Stimulated activated CD8-positive, alpha-beta memory T cell treated with anti-CD3 and anti-CD28 coated beads, Interleukin-15, amount 100 ng/mL, for 24 hours (primary cell): Measurements from ENCODE around the gene PTPRD.

Source experiments
- DNase-seq: peaks from one replicate; pipeline ENCODE4 v3.0.0-alpha.2; 2020; ENCODE audit warnings: low read depth

The PTPRD gene

DNA sequence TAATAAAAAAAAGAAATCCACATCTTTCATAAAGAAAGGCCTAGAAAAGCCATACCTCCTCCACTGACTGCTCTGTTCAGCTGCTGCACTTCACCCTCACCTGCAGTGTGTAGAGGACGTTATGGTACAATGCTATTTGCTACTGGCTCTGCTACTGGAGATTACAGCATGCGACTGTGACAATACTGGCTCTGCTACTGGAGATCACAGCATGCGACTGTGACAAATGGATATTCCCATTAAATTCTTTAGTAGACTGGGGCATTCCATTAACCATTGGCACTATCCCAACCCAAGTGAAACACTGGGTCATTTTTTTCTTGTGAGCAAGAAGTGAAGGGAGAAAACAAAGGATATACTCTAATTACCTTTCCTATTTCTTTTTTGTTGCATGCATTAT is 1749.7 kb downstream of the PTPRD start:
- DNase-seq, result no peak

DNA sequence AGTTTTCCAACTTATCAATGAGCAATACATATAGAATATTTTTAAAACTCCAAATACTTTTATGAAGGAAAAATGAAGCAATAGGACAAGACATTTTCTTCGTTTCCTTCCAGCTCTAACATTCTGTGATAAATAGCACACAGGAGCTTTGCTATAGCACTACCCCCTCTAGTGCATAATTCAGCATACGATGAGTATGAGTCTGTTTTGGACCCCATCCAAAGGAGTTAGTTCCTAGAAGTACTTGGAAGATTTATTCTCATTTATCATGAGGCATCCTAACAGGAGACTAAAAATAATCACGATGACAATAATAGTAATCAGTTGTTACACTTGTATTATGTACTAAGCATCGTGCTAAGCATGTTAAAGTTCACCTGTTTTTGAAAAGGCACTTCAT is 1751.9 kb downstream of the PTPRD start:
- no peak for DNase-seq

DNA sequence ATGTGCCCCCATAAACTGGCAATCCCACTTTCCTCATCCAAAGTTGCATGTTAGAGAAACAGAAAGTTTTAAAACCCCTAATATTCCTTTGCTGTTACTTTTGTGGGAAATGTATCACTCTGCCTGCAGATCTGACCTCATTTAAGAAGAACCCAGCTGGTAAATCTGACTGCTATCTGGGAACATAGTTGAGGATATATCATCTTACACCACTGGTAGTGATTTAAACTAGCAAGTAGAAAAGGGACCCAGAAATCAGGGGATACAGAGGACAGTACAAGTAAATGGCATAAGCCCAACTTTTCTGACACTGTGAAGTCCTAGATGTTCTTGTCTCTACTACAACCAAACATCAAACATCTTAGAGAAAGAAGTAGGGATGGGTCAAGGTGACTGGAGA is 1752.7 kb downstream of the PTPRD start:
- no peak for DNase-seq

DNA sequence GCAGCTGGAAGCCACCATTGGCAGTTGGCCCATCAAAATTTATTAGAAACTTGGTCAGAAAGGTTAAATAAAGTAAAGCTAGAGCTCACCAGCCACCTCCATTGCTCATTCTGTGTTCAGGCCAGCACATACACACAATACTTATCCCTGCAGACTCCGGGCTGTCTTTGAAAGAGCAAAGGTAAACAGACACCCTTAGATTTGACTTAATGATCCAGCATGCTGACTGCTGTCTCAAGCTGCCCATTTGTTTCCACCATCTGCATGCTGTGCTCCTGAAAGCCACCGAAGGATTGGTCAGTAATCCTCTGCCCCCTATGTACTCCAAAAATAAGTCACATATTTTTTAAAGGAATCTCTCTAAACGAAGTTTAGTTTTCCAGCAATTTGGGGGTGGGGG is 1753.4 kb downstream of the PTPRD start:
- no peak for DNase-seq

DNA sequence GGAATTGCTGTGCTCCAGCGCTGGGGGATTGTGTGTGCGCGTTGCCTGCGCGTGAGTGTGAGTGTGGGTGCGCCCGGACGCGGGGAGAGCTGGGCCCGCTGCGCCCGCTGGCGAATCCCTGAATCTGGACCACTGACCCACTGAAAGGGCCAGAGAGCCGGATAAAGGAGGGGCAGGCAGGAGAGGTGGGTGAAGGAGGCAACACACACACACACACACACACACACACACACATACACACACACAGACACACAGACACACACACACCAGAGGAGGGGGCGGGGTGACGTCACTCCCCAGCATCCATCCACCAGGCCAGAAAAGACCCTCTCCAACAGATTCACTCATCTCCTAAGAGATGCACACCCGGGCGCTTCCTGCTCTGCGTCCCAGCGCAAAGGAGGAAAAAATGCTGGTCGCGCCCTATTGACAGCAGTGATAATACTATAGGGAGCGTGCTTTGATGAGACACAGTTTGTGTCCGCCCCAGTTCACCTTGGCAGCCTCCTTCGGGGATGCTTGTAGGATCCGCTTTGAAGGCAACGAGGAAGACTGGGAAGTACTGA is 1754.1 kb downstream of the PTPRD start:
- no peak for DNase-seq

DNA sequence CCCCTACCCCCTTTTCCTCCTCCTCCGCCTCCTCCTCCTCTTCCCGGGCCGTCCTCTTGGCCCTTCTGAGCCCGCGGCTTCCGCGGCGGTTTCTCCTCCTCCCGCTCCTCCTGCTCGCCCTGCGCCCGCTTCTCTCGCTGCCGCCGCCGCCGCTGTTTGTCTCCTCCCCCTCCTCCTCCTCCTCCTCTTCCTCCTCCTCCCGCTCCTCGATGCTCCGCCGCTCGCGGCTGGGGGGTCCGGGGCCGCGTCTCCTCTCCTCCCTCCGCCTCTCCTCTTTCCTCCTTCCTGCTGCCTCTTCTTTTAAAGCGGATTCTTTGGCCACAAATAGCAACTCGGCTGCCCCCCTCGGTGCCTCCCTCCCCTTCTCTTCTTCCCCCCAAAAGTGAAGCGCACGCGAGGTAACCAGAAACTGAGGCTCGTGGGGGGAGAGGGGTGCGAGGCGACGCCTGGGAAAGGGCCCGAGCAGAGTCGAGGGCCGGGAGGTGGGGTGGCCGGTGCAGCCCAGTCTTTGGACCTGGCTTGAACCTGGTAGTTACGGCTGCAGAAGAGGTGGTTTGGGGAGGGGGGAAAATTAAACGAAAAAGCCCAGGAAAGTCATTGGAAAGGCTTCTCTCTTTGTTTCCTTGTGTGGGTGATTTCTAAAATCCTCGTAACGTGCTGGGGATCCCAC is 1754.7 kb downstream of the PTPRD start:
- no peak for DNase-seq

DNA sequence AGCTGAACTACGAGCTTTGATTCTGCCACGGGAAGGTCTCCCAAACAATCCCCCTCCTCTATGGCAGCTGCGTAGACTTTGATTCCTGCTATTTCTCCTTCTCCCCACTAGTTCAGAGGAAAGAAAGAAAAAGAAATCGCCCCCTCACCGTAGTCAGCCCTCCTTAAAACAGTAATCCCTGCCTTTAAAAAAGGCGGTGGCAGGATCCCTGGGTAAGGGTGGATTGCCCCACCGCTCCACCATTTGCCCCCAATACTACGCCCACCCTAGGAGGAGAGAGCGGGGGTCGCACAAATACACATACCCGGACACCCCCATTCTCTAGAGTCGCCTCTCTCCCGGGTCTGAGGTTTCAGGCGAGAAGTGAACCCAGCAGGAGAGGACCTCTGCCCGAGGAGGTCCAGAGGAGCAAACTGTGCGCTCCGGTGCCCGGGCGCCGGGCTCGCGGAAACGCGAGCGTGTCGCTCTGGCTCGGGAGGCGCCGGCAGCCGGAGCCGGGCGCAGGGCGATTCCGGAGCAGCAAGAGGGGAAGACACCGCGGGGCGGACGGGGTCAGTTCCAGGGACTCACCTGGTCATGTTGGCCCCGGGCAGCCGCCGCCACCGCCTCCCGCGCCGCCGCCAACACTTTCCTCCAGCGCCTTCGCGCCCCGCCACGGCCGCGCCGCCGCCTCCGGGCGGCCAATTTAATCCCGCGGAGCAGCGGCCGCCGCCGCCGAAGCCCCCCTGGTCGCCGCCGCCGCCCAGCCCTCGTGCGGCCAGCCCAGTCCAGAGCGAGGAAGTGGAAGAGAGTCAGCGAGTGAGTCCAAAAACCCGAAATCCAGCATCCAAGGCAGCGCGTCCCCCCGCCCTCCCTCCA is 1755.5 kb downstream of the PTPRD start:
- DNase-seq, result no peak

DNA sequence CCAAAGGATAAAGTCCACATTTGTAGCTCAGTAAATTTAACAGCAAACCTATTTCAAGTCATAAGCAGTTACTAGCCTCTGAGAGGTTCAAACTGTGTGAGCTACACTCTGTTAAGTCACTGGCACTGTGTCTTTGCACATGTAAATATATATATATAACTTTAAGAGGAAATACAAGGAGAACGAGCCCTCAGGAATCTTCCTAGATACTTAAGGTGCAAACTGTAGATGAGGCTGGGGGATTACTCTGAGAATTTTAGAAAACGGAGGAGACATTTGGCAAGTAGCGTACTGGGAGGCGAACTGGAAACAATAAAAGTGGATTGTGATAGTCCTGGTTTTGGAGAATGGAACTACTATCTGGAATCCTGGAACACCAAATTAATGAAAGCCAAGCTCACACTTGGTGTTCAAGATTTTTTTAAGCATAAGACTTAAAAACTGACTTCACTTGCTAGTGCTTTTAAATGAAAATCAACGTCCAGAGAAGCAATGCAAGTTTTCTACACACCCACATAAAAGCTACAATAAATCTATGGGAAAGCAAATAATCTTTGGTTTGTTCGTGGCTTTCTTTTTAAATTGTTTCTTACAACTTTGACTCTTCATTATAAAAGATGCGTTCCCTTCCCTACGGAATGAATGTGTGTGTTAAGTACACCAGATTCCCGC is 1756.3 kb downstream of the PTPRD start:
- DNase-seq, result no peak

DNA sequence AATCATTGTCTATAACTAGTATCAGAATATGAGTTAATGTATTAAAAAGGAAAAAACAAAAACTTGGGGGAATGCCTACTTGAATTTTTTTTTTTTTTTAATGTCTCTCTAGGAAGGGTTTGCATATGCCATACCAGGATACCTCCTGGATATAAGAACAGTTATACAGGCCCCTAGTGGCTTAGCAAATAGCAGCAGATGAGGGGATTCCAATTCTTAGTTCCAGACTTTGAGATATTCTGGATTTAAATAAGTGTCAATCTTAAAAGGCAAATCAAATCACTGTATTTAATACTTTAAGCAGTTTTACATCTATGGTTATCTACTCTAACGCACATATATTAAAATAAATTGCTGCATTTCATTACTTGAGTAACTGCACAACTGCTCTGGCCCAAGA is 1757.8 kb downstream of the PTPRD start:
- DNase-seq, result no peak

DNA sequence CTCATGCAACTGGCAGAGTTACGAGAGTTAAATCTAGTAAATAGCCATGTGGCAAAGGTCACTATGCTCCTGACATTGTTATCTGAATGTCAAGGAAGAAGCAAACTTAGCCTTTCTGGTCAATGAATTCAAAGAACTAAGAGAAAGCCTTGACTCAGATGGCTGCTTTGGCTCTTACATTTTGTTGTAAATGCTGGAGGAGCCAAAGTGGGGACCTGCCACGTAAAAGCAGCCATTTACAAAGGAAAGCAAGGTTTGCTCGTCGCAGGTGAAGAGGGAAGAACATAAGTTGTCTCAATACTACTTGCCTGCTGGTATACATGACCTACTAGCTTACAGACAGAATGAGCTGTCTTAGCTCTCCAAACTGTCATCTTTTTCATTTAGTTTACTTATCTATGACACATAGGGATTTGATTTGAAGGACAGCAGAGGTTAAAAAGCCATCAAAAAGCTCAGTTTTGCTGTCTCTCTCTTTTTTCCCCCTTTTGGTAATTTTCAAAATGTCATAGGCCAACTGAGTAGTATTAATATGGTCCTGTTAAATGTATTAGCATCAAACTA is 1760.4 kb downstream of the PTPRD start:
- no peak for DNase-seq

DNA sequence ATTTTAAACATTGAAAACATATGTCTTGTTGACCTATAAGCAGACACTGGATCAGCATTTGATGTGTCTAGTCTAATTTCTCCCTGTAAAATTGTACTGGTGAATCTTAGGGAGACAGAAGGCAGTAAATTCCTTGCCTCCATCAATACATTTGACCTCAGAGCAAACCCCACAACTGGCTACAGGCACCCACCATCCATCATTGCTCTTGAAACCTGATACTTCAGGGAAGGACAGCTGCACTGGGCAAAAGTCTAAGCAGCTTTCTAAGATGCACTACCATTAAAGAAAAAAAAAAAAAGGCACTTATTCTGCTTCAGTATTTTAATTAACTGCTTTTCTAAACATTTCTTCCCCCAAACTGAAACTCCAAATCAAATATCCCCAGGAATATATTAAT is 1761.9 kb downstream of the PTPRD start:
- no peak for DNase-seq

DNA sequence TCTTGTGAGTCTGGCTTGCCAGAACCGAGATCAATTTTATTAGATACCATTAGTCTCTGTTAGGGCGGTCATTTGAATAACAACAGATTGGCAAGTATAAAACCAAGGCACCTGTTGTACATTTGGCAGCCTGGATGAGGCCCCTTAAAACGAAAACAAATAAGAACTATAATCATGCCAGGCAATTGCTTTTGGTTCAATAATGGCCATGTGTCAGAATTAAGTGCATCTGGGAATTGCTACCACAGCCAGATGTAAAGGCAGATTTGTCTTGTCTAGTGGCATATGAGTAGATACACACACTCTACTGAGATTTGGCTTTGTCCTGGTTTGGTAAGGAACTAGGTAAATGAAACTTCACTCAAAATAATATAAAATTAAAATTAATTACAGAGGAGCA is 1767.0 kb downstream of the PTPRD start:
- no peak for DNase-seq

DNA sequence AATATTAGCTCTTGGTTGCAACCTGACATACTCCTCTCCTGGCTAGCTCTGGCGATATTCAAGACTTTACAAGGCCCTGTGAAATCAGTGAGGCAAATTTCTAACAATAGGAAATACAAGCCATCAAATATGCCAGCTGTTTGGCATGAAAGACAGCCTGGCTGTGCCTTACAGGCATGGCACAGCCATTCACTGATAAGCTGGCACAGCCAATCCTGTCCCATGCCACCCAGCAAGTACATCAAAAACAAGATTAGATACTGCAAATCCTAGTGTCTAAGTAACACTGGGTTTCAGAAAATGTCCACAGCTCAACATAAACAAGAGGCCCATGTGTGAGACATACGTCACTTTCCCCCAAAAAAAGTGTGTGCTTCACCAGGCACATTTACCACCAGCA is 1767.4 kb downstream of the PTPRD start:
- no peak for DNase-seq

DNA sequence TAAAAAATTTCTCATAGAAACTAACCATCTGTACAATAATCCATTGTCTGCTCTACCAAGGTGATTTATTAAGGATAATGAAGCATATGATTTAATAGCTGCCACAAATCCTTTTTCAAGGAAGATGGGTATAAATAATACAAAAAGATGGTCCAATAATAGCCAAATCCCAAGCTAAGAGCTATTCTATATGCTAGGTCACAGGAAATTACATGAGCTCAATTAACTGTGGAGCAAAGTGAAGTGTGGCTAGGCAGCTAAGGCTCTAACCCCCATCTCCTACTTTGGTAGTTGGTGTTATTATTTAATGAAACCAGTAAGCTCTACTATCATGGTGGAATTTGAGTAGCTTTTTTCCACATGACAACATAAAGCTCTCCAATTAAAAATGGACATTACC is 1768.3 kb downstream of the PTPRD start:
- no peak for DNase-seq

DNA sequence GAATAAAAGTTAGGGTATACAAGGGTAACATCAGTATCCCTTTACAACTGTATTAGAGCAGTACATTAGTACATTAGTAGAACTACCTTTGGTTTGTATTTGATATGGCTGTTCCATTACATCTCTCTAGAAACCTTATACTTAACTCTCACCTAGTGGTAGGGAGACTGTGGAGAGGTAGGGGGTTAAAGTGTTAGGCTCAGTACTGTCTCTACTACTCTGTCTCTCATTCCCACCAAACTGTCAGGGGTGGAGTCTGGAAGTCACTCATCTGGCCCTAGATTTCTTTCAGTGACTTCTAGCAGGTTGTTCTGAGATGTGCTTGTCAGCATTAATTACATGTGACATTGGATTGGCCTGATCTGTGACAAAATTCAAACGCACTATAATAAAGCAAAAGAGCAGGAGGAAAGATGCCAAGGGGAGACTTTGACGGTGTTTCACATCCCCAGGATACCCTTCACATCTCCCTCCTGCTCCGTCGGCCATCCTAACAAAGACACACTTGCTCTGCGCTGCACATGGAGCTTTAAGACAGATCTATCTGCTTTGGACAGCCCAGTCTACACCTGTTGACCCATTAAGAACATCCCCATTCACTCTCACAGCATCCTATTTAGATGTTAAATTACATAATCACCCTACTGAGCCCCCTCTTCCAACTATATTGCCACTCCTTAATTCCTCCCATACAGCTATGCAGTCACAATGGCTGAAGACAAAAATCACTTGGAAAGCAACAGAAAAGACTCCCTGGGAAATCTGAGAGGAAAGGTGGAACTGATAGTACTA is 1770.2 kb downstream of the PTPRD start:
- DNase-seq, result no peak

DNA sequence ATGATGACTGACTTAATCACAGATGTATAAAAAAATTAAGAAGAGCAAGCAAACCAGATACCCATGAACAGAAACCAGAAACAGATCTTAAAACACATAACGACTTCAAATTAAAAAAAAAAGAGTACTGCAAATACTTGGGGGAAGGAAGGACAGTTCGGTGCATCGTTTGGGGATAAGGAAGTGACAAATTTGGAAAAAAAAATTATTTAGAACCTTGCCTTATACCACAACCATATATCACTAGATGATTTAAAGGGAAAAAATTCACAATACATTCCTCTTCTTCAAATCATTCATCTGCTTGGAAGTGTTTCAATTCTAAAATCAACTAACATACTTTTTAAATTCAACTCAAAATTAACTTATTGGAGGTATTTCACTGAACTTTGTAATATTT is 1774.7 kb downstream of the PTPRD start:
- DNase-seq, result no peak

DNA sequence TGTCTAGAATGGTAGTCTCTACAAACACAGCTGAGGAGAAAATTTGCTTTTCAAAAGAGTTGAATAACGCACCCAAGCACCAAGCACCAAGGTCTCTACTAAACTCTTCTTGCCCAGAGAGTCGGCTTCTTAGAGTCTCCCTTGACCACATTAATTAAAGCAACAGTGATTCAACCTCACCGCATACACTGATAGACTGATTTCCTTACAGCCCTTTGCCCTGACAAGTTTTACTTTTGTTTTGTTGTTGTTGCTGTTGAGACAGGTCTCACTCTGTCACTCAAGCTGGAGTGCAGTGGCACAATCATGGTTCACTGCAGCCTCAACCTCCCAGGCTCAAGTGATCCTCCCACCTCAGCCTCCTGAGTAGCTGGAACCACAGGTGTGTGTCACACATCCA is 1777.5 kb downstream of the PTPRD start:
- no peak for DNase-seq

DNA sequence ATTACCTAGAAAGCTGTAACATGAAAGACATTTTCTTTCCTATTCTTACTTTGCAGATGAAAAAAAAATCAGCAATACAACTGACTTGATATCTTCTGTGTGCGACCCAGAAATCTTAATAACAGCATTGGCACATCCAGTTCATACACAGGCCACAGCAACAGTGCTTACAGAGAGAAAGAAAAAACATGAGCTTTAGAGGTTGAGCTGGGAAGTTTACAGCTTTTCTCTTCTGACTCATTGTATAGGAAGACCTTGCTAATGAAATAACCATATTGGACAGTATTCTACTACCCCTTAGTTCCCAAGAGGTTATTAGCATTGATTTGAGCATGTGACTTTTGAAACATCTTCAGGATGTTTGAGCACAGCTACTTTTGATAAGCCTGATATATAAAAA is 1779.8 kb downstream of the PTPRD start:
- DNase-seq, result no peak

DNA sequence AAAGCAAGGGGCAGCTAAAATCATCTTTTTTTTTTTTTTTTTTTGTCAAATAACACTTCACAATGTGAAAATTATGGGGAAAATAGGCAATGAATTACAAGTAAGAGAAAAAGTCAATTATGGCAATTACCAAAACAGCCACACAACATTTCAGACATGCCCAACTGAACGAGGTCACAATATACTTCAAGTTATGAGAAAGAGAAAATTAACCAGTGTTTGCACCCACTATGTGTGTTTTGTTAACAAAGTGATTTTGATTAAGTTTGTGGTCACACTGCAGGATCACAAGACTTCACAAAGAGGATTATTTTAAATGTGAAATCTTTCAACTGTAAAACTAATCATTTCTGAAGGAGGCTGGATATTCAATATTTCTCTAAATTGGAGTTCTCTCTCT is 1780.4 kb downstream of the PTPRD start:
- DNase-seq, result no peak

DNA sequence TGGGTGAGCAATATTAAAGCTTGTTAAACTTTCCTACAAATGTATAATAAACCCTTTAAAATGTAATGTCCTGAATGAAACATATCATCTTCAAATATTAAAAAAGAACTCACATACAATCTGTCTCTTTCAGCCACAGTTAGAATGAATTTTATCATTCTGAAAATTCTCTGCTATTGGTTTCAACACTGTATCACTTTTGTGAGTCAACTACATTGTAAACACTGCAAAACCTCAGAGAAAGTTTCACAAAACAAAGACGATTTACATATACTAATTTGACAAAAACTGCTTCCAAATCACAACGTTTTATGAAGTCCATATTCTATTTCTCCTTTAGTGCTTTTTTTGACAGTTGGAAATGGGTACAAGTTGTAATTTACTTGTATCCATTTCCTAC is 1781.2 kb downstream of the PTPRD start:
- DNase-seq, result no peak

DNA sequence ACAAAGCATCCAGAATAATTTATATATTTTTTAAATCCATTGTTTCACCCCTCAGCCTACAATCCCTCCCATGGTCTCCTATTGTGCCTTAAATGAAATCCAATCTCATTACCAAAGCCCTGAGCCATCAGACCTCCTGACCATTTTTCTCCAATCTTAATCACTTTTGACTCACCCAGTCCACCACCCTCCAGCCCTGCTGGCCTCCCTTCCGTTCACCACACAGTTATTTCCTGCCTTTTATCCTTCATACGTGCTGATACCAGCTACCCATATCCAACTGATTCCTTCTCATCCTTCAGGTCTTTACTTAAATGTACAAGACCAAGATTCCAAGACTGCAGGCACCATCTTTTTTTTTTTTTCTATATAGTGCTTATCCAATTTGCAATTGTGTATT is 1786.5 kb downstream of the PTPRD start:
- DNase-seq, result no peak
